Measurements from ENCODE around the gene CS.
"Not testable (repeated sequence)": the region's sequence is repeated elsewhere in the genome, so short reads cannot be mapped to it uniquely, and the experiment has no call there.

The CS gene

GRCh38 chr12:56278905-56279304 lies 21.2 kb downstream of the CS start:
- Mint-ChIP-seq H3K9me3 (no peaks in the 10 kb centered on the region), H3K27me3 (ENCODE audit: low read depth) (no peaks in the 10 kb centered on the region), H3K4me3 (no peak overlapping the region), H3K4me1 (ENCODE audit: low read depth) (no peaks in the 10 kb centered on the region), H3K36me3 (ENCODE audit: low read depth) (peaks cover 40% of the 10 kb centered on the region), H3K27ac (no peak overlapping the region)

DNA sequence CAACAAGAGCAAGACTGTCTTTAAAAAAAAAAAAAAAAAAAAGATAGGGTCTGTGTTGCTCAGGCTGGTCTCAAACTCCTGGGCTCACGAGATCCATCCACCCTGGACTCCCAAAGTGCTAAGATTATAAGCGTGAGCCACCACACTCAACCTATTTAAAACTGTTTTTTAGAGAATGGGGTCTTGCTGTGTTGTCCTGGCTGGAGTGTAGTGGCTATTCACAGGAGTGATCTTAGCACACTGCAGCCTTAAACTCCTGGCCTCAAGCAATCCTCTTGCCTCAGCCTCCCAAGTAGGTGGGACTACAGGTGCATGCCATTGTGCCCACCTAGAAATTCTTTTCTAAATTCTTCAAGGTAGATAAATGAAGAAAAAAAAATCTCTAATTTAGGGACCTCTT lies 25.8 kb downstream of the CS start:
- H3K4me3 Mint-ChIP-seq, result no peak overlapping the region

GRCh38 chr12:56272468-56272867 lies 27.7 kb downstream of the CS start:
- not testable (repeated sequence) for H3K27me3 Mint-ChIP-seq (ENCODE audit: low read depth); H3K9me3 Mint-ChIP-seq; H3K4me3 Mint-ChIP-seq; H3K4me1 Mint-ChIP-seq (ENCODE audit: low read depth)
- H3K27ac Mint-ChIP-seq, result peak overlapping the region; percentile 55
- H3K36me3 Mint-ChIP-seq (ENCODE audit: low read depth), result peaks cover 44% of the 10 kb centered on the region

More for the DNA sequence above, 25.8 kb downstream of the CS start:
- H3K4me1 Mint-ChIP-seq (ENCODE audit: low read depth), result no peaks in the 10 kb centered on the region
- no peaks in the 10 kb centered on the region for H3K9me3 Mint-ChIP-seq
- peaks cover 46% of the 10 kb centered on the region for H3K36me3 Mint-ChIP-seq (ENCODE audit: low read depth)
- H3K27me3 Mint-ChIP-seq (ENCODE audit: low read depth), result no peaks in the 10 kb centered on the region
- no peak overlapping the region for H3K27ac Mint-ChIP-seq

GRCh38 chr12:56271031-56271430 lies 29.1 kb downstream of the CS start:
- no peak overlapping the region for H3K27ac Mint-ChIP-seq
- peaks cover 13% of the 10 kb centered on the region for H3K4me1 Mint-ChIP-seq (ENCODE audit: low read depth)
- H3K4me3 Mint-ChIP-seq, result no peak overlapping the region
- H3K9me3 Mint-ChIP-seq, result no peaks in the 10 kb centered on the region
- H3K27me3 Mint-ChIP-seq (ENCODE audit: low read depth), result no peaks in the 10 kb centered on the region
- peaks cover 42% of the 10 kb centered on the region for H3K36me3 Mint-ChIP-seq (ENCODE audit: low read depth)

DNA sequence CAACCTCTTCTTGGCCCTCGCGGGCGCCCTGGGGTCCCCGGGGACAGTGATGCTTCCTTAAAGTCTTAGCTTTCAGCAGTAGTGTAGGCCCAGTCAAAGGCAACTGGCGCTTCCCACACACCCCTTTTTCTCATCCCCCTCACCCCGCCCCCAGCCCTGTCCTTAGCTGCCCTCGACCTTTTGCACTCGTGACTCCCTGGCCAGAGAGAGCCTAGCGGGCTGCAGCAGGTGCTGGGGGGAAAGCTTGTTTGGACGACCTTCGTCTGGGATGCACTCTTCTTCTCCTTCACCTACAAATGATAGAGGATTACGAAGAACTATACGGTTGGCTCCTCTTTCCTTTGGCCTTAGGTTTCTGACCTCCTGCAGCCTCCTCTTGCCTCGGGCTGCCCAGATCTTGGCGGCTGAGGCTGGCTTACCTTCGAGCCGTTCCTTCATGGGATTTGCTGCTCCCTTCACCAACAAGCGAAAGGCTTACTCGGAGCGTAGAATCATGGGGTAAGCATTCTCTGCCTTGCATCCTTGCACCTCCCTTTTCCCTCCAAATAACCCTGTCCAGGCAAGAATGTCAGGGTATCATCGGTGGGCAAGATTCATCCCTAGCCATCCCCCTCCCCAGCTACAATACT lies 32.6 kb downstream of the CS start:
- Mint-ChIP-seq H3K9me3 (no peaks in the 10 kb centered on the region), H3K27me3 (ENCODE audit: low read depth) (no peaks in the 10 kb centered on the region), H3K4me3 (peak overlapping the region; percentile 70), H3K36me3 (ENCODE audit: low read depth) (peaks cover 22% of the 10 kb centered on the region), H3K4me1 (ENCODE audit: low read depth) (peaks cover 17% of the 10 kb centered on the region), H3K27ac (peak overlapping the region; percentile 57)

GRCh38 chr12:56266693-56267442 lies 33.3 kb downstream of the CS start, which contains the start of gene COQ10A:
COQ10A (plus strand) TSS chr12:56266942; CDS start chr12:56267119, 177 bp downstream.
- no peaks in the 10 kb centered on the region for H3K27me3 Mint-ChIP-seq (ENCODE audit: low read depth)
- H3K9me3 Mint-ChIP-seq, result no peaks in the 10 kb centered on the region
- H3K27ac Mint-ChIP-seq, result peak within 1 kb of the TSS; percentile 88
- peaks cover 17% of the 10 kb centered on the region for H3K4me1 Mint-ChIP-seq (ENCODE audit: low read depth)
- H3K4me3 Mint-ChIP-seq, result peak within 1 kb of the TSS; percentile 95
- peaks cover 21% of the 10 kb centered on the region for H3K36me3 Mint-ChIP-seq (ENCODE audit: low read depth)

DNA sequence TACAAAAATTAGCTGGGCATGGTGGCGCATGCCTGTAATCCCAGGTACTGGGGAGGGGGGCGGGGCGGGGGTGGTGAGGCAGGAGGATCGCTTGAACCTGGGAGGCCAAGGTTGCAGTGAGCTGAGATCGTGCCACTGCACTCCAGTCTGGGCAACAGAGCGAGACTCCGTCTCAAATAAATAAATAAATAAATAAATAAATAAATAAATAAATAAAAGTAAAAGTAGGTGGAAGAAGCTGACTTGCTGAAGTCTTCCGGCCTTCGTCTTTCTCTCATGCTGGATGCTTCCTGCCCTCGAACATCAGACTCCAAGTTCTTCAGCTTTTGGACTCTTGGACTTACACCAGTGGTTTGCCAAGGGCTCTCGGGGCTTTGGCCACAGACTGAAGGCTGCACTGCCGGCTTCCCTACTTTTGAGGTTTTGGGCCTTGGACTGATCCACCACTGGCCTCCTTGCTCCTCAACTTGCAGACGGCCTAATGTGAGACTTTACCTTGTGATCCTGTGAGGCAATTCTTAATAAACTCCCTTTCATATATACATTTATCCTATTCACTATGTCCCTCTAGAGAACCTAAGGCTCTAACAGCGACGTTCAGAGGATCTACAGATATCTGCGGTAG lies 34.0 kb downstream of the CS start:
- Mint-ChIP-seq H3K4me1 (ENCODE audit: low read depth) (peaks cover 17% of the 10 kb centered on the region), H3K36me3 (ENCODE audit: low read depth) (peaks cover 17% of the 10 kb centered on the region), H3K4me3 (peak overlapping the region; percentile 95), H3K27ac (peak overlapping the region; percentile 88)
- not testable (repeated sequence) for H3K27me3 Mint-ChIP-seq (ENCODE audit: low read depth); H3K9me3 Mint-ChIP-seq

DNA sequence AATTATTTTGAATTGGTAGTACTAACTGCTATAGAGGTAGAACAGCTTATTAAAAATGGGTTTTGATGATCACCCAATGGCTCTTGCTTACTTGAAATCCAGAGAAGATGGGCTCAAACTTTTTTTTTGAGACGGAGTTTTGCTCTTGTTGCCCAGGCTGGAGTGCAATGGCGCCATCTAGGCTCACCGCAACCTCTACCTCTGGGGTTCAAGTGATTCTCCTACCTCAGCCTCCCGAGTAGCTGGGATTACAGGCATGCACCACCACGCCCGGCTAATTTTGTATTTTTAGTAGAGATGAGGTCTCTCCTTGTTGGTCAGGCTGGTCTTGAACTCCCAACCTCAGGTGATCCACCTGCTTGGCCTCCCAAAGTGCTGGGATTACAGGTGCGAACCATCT lies 37.2 kb downstream of the CS start:
- H3K4me1 Mint-ChIP-seq (ENCODE audit: low read depth), result peaks cover 21% of the 10 kb centered on the region
- not testable (repeated sequence) for H3K4me3 Mint-ChIP-seq; H3K9me3 Mint-ChIP-seq; H3K36me3 Mint-ChIP-seq (ENCODE audit: low read depth); H3K27ac Mint-ChIP-seq; H3K27me3 Mint-ChIP-seq (ENCODE audit: low read depth)

GRCh38 chr12:56261503-56262232 lies 38.5 kb downstream of the CS start:
- peaks cover 19% of the 10 kb centered on the region for H3K4me1 Mint-ChIP-seq (ENCODE audit: low read depth)
- no peak overlapping the region for H3K27ac Mint-ChIP-seq
- H3K36me3 Mint-ChIP-seq (ENCODE audit: low read depth), result no peaks in the 10 kb centered on the region
- no peaks in the 10 kb centered on the region for H3K27me3 Mint-ChIP-seq (ENCODE audit: low read depth)
- no peak overlapping the region for H3K4me3 Mint-ChIP-seq
- no peaks in the 10 kb centered on the region for H3K9me3 Mint-ChIP-seq

- Mint-ChIP-seq H3K27me3 (ENCODE audit: low read depth) (no peaks in the 10 kb centered on the region), H3K36me3 (ENCODE audit: low read depth) (peaks cover 3% of the 10 kb centered on the region), H3K9me3 (no peaks in the 10 kb centered on the region), H3K27ac (no peak overlapping the region), H3K4me3 (no peak overlapping the region), H3K4me1 (ENCODE audit: low read depth) (peaks cover 19% of the 10 kb centered on the region)
Measured at GRCh38 chr12:56260921-56261320, 39.2 kb downstream of the CS start.

GRCh38 chr12:56260380-56260779 lies 39.8 kb downstream of the CS start:
- H3K4me3 Mint-ChIP-seq, result no peak overlapping the region
- H3K4me1 Mint-ChIP-seq (ENCODE audit: low read depth), result peaks cover 17% of the 10 kb centered on the region
- H3K27ac Mint-ChIP-seq, result no peak overlapping the region
- no peaks in the 10 kb centered on the region for H3K27me3 Mint-ChIP-seq (ENCODE audit: low read depth)
- peaks cover 3% of the 10 kb centered on the region for H3K36me3 Mint-ChIP-seq (ENCODE audit: low read depth)
- H3K9me3 Mint-ChIP-seq, result no peaks in the 10 kb centered on the region

DNA sequence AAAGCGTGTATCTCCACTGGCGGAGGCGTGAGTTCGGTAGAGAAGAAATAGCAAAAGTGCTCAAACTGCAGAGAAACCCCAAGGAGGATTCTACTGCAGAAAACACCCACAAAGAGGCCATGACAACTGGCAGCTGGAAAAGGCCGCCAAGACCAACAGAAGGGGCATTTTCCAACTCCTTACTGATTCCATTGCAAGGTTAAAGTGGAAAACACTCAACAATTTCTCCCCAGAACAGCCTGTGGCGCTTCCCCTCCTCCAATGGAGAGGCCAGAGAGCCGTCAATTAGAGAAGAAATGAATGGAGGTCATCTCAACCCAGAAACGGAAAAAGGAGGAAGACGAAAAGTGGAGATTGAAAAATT lies 41.3 kb downstream of the CS start:
- peak overlapping the region; percentile 86 for H3K27ac Mint-ChIP-seq
- peaks cover 13% of the 10 kb centered on the region for H3K36me3 Mint-ChIP-seq (ENCODE audit: low read depth)
- no peaks in the 10 kb centered on the region for H3K9me3 Mint-ChIP-seq
- peak overlapping the region; percentile 95 for H3K4me3 Mint-ChIP-seq
- peaks cover 15% of the 10 kb centered on the region for H3K4me1 Mint-ChIP-seq (ENCODE audit: low read depth)
- H3K27me3 Mint-ChIP-seq (ENCODE audit: low read depth), result no peaks in the 10 kb centered on the region

DNA sequence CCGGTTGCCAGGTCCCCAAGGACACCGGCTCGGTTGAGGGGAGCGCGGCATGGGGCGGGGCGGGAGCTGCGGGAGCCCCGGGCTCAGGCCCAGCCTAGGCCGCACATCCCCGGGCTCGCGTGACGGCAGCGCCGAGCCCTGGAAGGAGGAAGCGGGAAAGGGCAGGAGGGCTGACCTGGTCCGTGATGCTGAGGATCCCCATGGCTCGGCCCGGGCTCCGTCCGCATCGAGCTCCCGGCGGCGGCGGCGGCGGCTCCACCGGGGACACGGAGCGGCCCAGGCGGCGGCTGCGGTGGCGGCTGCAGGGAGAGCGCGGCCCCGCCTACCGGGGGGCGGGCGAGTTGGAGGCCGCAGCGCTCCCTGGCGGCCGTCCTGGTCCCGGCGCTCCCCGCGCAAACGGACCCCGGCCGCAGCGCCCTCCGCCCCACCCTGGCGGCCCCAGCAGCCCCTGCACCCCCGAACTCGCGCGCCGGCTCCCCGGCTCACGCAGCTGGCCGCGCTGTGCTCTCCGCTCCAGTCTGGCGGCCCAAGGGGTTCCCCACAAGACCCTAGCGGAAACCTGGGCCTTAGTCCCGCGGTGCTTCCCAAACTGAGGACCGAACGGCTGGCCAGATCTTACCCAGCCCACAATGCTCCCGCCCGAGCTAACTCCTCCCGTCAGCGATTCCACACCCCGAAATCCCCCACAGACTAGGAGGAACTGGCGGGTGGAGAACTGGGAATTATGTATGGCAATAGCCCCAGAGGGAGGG lies 41.9 kb downstream of the CS start, which contains the start of gene ANKRD52:
Gene ANKRD52, minus strand, starts transcription at position 317 of the 752 bp plus-strand sequence. Its CDS starts 115 bp downstream, at position 202.
- no peaks in the 10 kb centered on the region for H3K9me3 Mint-ChIP-seq
- peaks cover 15% of the 10 kb centered on the region for H3K4me1 Mint-ChIP-seq (ENCODE audit: low read depth)
- no peaks in the 10 kb centered on the region for H3K27me3 Mint-ChIP-seq (ENCODE audit: low read depth)
- H3K4me3 Mint-ChIP-seq, result peak within 1 kb of the TSS; percentile 95
- peak within 1 kb of the TSS; percentile 86 for H3K27ac Mint-ChIP-seq
- peaks cover 15% of the 10 kb centered on the region for H3K36me3 Mint-ChIP-seq (ENCODE audit: low read depth)
